ENCODE results near the gene RDH8.

- no peak for TF ChIP-seq CTCF (IDR thresholded peaks at IDR 0.05; ENCODE audit: low read depth, low read length, missing input control)
- TF ChIP-seq RXRA (IDR thresholded peaks at IDR 0.05) = no peak
- TF ChIP-seq MAX (IDR thresholded peaks at IDR 0.05) = no peak
- TF ChIP-seq REST (IDR thresholded peaks at IDR 0.05) = no peak
- TF ChIP-seq SP1 (IDR thresholded peaks at IDR 0.05) = no peak
- TF ChIP-seq ZBTB33 (IDR thresholded peaks at IDR 0.05) = no peak
- TF ChIP-seq, protein P1, sequence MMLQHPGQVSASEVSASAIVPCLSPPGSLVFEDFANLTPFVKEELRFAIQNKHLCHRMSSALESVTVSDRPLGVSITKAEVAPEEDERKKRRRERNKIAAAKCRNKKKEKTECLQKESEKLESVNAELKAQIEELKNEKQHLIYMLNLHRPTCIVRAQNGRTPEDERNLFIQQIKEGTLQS (IDR thresholded peaks at IDR 0.05) = no peak
- TF ChIP-seq RAD21 (IDR thresholded peaks at IDR 0.05) = no peak
- no peak for TF ChIP-seq JUND (IDR thresholded peaks at IDR 0.05)
- TF ChIP-seq TAF1 (conservative IDR thresholded peaks at IDR 0.05) = no peak
Measured at GRCh38 chr19:10037809-10038208, 24.5 kb downstream of the RDH8 start.
